IMR-90 (cell line): ENCODE measurements around the gene SEMA4D.

Experiments
- CEBPB ChIP-seq: IDR thresholded peaks from 2 replicates; pipeline ENCODE4 v1.6.1; 2012; ENCODE audit warnings: low read depth, low read length, improper control_type of control experiment
- CTCF ChIP-seq: conservative IDR thresholded peaks from 2 replicates; pipeline ENCODE4 v1.5.1; 2012; ENCODE audit warnings: mild to moderate bottlenecking, low read depth, low read length, improper control_type of control experiment
- POLR2A ChIP-seq: IDR thresholded peaks from 2 replicates; pipeline ENCODE4 v1.6.1; 2012; ENCODE audit warnings: mild to moderate bottlenecking, low read depth, low read length
- RCOR1 ChIP-seq: IDR thresholded peaks from 2 replicates; pipeline ENCODE4 v1.6.1; 2012; ENCODE audit warnings: mild to moderate bottlenecking, low read length, improper control_type of control experiment; ENCODE audit not compliant: insufficient replicate concordance

GRCh38 chr9:89318123-89319014 is 179.5 kb downstream of the SEMA4D start, which contains the start of gene SECISBP2:
- TF ChIP-seq CTCF (peak; percentile 88), CEBPB (no peak), POLR2A (peak; percentile 98), RCOR1 (no peak)
